Dermis microvascular lymphatic vessel endothelial cell (primary cell): ENCODE results near the gene HTR3E. TPM values are rescaled to one million over a fixed set of nuclear protein-coding genes. Genes with fewer than 3 reads are reported as not detected.
"Not testable (repeated sequence)": the region's sequence is repeated elsewhere in the genome, so short reads cannot be mapped to it uniquely, and the experiment has no call there.

Experiments
- DNase-seq, 2 donors: peaks; one replicate each; pipeline versions ENCODE4 v3.0.0 to v3.0.0-alpha.2; 2010; ENCODE audit warnings: low read depth in 2 of 2
- total RNA-seq: library from RNA; depleted of rRNA; stranded (reverse); fragments of >200 nt; gene quantifications from 2 replicates; pipeline ENCODE4 v1.2.1, GENCODE V29; 2014

The HTR3E gene
- total RNA-seq, 1 donor from 2014 or later = not detected

- DNase-seq = no peak
Observed at GRCh38 chr3:184099806-184100686, 3.2 kb downstream of the HTR3E start.

- no peak for DNase-seq
Observed at GRCh38 chr3:184110316-184110725, 13.5 kb downstream of the HTR3E start.

DNA sequence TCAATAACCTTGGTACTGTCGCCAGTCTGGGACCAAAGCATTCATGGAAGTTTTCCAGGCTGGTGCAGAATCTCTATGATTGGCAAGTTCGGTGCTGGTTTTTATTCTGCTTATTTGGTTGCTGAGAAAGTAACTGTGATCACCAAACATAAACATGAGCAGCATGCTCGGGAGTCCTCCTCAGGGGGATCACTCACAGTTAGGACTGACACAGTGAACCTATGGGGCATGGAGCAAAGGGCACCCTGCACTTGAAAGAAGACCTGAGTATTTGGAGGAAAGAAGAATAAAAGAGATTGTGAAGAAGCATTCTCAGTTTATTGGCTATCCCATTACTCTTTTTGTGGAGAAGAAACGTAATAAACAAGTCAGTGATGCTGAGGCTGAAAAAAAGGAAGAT lies 19.2 kb downstream of the HTR3E start:
- no peak for DNase-seq

DNA sequence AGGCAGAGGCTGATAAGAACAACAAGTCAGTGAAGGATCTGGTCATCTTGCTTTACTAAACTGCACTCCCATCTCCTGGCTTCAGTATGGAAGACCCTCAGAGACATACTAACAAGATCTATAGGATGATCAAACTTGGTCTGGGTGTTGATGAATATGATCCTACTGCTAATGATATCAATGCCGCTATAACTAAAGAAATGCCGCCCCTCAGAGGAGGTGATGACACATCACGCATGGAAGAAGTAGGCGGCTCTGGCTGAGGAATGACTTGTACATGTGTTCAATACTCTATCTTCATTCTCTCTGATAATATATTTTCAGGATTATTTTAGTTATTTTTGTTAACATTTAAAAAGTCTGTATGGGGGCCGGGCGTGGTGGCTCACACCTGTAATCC lies 20.8 kb downstream of the HTR3E start:
- no peak for DNase-seq

- not testable (repeated sequence) for DNase-seq
Observed at GRCh38 chr3:184121031-184121430, 24.2 kb downstream of the HTR3E start.

- no peak for DNase-seq
Observed at GRCh38 chr3:184126006-184126405, 29.1 kb downstream of the HTR3E start.

DNA sequence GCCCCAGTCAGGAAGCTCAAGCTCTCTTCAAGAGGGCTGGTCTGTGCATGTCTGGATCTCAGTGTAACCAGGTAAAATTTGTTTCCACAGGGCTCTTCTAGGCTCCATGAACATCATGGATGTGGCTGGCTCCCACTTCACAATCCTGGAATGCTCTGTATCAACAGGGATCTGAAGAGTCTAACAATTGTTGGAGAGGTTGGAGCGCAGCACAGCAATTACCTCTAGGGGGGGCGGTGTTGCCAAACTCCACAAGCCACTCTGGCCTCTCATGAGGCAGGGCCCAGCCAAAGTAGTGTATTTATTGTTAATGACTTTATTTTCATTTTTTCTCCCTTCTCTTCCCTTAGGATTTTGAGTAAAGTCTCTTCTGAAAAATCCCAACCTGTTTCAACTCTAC lies 32.1 kb downstream of the HTR3E start:
- peak; percentile 21 to 49 for DNase-seq

- DNase-seq = no peak
Observed at GRCh38 chr3:184132945-184133344, 36.1 kb downstream of the HTR3E start.

- peak; percentile 55 to 86 for DNase-seq
Observed at GRCh38 chr3:184133840-184134745, 37.2 kb downstream of the HTR3E start.

DNA sequence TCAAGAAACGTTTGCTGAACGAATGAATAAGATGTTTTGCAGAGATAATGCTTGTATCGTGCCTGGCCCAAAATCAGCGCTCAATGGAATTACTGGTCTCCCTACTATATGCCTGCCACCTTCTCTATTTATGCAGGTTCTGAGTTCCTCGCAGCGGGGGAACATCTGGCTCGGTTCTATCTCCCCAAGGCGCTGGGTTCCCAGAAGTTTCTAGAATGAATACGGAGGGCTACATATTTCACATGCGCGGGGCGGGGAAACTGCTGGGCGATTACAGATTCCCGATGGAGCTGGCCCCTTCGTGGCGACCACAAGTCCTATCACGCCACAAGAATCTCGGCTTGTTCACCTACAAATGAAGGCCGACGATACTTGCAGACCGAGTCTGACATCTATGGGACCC lies 37.9 kb downstream of the HTR3E start:
- no peak for DNase-seq

DNA sequence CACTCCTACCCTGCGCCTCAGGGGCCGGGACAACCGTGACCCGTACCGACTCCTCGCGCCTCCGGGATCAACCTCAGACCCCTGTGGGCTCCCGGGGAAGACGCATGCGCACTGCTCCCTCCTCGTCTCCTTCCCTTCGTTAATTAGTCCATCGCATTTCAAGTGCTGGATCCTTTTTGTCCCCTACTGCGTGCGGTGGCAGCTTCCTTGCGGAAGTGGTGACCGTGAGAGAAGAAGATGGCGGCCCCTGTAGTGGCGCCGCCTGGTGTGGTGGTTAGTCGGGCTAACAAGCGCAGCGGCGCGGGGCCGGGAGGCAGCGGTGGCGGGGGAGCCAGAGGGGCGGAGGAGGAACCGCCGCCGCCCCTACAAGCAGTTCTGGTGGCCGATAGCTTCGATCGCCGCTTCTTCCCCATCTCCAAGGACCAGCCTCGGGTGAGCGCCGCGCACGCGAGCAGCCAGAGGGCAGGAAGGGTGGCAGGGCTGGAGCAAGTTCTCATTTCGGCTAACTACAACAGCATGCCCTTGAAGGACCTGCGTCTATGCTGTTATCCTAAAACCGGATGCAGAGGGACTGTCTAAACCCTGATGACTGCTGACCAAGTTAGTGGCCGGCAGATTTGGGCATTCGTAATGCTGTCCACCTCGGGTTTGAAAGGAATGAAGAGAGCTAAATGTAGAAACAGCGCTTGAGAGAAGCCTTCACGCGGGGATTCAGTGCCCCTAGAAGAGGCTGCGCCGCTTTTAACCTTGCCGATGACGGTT lies 38.5 kb downstream of the HTR3E start, which contains the start of gene EIF2B5:
TSS of gene EIF2B5 (plus strand) at position 210 of the 762 bp plus-strand sequence. CDS start at position 238, 28 bp downstream.
- DNase-seq = peak; percentile 89 to 94

DNA sequence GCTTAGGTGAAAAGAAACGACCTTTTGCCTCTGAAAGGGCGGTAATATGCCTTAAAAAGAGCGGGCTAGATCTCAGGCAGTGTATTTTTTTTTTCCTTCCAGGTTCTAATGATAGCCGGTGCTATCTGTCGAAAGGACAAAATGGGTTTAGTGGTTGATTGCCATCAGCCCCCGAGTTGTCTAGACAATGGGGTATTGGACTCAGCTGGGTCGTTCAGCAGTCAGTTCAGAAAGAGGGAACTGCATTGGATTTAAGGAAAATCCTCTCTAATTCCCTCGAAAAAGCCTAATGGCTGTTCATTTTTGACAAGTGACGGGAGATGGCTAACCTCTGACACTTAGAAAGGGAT lies 39.0 kb downstream of the HTR3E start:
- no peak for DNase-seq

DNA sequence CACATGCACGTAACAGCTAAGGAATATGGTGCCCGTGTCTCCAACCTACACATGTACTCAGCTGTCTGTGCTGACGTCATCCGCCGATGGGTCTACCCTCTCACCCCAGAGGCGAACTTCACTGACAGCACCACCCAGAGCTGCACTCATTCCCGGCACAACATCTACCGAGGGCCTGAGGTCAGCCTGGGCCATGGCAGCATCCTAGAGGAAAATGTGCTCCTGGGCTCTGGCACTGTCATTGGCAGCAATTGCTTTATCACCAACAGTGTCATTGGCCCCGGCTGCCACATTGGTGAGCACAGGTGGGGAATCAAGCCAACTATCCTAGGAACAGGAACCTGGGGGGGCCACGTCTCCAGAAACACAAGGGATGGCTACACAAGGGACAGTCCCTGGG lies 43.6 kb downstream of the HTR3E start:
- no peak for DNase-seq

- DNase-seq = no peak
Observed at GRCh38 chr3:184142199-184142598, 45.3 kb downstream of the HTR3E start.

DNA sequence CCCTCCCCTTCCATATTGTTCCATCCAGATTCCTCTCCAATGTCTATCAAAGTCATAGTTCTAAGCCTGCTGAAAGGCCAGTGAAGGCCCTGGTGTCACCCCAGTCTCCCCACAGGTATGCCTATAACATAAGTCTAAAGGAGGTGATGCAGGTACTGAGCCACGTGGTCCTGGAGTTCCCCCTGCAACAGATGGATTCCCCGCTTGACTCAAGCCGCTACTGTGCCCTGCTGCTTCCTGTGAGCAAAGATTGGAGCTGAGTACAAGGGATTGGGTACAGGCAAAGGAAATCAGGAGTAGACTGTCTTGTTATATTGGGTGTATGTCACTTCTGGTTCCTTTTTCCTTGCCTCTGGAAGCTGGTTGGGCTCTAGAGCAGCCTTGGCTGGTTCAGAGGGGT lies 46.5 kb downstream of the HTR3E start:
- no peak for DNase-seq

DNA sequence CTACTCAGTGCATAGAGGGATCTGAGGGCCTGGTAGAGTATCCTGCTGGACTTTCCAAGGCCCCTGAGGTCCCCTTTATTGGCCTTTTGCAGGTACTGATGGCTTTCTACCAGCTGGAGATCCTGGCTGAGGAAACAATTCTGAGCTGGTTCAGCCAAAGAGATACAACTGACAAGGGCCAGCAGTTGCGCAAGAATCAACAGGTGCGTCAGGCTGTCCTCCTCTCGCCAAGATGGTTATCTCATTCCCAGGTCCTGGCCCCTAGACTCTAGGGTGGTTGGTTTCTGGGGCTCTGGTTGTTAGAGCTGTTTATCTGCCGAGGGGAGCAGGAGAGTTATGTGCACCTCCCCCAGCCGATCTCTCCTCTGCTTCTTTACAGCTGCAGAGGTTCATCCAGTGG lies 47.6 kb downstream of the HTR3E start:
- no peak for DNase-seq

- peak; percentile 43 to 71 for DNase-seq
Observed at GRCh38 chr3:184145111-184145524, 48.3 kb downstream of the HTR3E start.

DNA sequence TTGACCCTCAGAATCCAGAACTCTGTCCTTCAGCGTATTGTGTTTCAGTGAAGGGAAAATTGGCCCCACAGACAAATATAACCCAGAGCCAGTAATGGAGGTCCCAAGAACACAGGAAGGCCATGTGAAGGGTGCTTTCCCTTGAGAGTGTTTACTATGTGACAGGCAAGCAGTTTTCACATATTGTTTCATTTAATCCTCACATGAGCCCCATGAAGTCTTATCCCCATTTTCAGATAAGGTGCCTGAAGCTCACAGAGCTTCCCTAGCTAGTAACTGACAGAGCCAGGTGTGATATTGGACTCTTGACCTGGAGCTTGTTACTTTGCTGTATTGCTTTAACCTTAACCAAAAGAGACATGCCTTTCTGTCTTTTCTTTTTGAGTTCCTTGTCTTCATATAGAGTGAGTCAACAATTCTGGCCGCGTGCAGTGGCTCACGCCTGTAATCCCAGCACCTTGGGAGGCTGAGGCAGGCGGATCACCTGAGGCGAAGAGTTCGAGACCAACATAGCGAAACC lies 48.9 kb downstream of the HTR3E start:
- no peak for DNase-seq

- no peak for DNase-seq
Observed at GRCh38 chr3:184148076-184148475, 51.2 kb downstream of the HTR3E start.

GRCh38 chr3:184149123-184149522 lies 52.3 kb downstream of the HTR3E start:
- DNase-seq = no peak

- DNase-seq = peak in 1 of 2 donors; percentile 44
Observed at GRCh38 chr3:184149770-184150169, 52.9 kb downstream of the HTR3E start.
